H1 (cell line): ENCODE data around the gene RAP1B.

ENCODE experiments used
- CEBPB ChIP-seq: IDR thresholded peaks from 2 replicates; pipeline ENCODE4 v1.6.1; 2012; ENCODE audit warnings: low read depth, low read length
- EP300 ChIP-seq, 2 experiments: IDR thresholded peaks; 1 replicate in 1 of 2; 2 replicates in 1 of 2; pipeline ENCODE4 v1.6.1; 2011 to 2012; ENCODE audit warnings: low read depth in 2 of 2, low read length in 2 of 2, mild to moderate bottlenecking in 2 of 2, borderline replicate concordance in 1 of 2, inconsistent platforms in 1 of 2, moderate library complexity in 1 of 2
- HDAC2 ChIP-seq, 2 experiments: fragments of 300-600 bp in 1 of 2; sonication (generic) in 1 of 2; IDR thresholded peaks; 2 replicates each; pipeline ENCODE4 v1.6.1; 2011 to 2012; ENCODE audit warnings: low read depth in 2 of 2, low read length in 2 of 2, mild to moderate bottlenecking in 2 of 2, moderate library complexity in 2 of 2, borderline replicate concordance in 1 of 2, inconsistent platforms in 1 of 2
- RAD21 ChIP-seq, 2 experiments: IDR thresholded peaks in 1 of 2; conservative IDR thresholded peaks in 1 of 2; 2 replicates each; pipeline ENCODE4 v1.6.1; 2011; ENCODE audit warnings: low read depth in 2 of 2, low read length in 2 of 2, improper control_type of control experiment in 1 of 2, inconsistent platforms in 1 of 2, mild to moderate bottlenecking in 1 of 2, moderate library complexity in 1 of 2
- RNF2 ChIP-seq: fragments of 200-900, 300-1000 bp; sonication (generic); IDR thresholded peaks from 2 replicates; pipeline ENCODE4 v1.7.1; 2016; ENCODE audit warnings: borderline replicate concordance, low read depth, mild to moderate bottlenecking, antibody characterized with exemption, low read length; ENCODE audit not compliant: poor library complexity, severe bottlenecking; ENCODE audit errors: missing control alignments
- YY1 ChIP-seq: IDR thresholded peaks from 2 replicates; pipeline ENCODE4 v1.6.1; 2011; ENCODE audit warnings: low read depth, mild to moderate bottlenecking, low read length
- TF ChIP-seq, protein P1 (sequence below), 3 experiments: IDR thresholded peaks; 1 replicate in 2 of 3; 2 replicates in 1 of 3; pipeline versions ENCODE4 v1.5.1 to v1.6.1; 2011; ENCODE audit warnings: low read length in 3 of 3, mild to moderate bottlenecking in 3 of 3, inconsistent platforms in 2 of 3, low read depth in 1 of 3, moderate library complexity in 1 of 3; ENCODE audit not compliant: insufficient read depth in 1 of 3; ENCODE audit errors: control extremely low read depth in 1 of 3
- TF ChIP-seq, protein P2 (sequence below): IDR thresholded peaks from 2 replicates; pipeline ENCODE4 v1.6.1; 2011; ENCODE audit warnings: low read length, improper control_type of control experiment

DNA sequence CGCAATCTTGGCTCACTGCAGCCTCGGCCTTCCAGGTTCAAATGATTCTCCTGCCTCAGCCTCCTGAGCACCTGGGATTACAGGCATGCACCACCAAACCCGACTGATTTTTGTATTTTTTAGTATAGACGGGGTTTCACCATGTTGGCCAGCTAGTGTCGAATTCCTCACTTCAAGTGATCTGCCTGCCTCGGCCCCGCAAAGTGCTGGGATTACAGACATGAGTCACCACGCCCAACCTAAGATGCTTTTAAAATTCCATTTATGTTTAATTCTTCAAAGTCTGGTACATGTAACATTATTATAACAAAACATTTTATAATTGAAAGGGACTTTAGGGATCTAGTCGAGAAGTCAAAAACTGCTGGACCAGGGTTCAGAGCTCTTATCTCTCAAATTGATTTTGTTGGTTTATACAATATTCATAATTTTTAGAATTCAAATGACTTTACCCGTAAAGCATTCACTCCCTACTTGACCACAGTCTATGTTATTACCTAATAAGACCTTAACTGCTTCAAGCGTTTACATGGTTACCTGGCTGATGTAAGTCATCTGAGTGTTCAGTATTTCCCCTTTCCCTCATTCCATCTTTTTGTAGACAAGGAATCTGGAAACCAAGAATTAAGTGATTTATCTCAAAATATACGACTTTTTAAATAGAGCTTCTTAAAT is 28.2 kb downstream of the RAP1B start:
- no peak for TF ChIP-seq RAD21 (IDR thresholded peaks at IDR 0.05 in 1 of 2, conservative IDR thresholded peaks at IDR 0.05 in 1 of 2; ENCODE audit: low read depth in 2 of 2, low read length in 2 of 2)
- no peak for TF ChIP-seq EP300 (IDR thresholded peaks at IDR 0.05; ENCODE audit: borderline replicate concordance in 1 of 2, low read depth in 2 of 2, low read length in 2 of 2)
- TF ChIP-seq, protein P1, sequence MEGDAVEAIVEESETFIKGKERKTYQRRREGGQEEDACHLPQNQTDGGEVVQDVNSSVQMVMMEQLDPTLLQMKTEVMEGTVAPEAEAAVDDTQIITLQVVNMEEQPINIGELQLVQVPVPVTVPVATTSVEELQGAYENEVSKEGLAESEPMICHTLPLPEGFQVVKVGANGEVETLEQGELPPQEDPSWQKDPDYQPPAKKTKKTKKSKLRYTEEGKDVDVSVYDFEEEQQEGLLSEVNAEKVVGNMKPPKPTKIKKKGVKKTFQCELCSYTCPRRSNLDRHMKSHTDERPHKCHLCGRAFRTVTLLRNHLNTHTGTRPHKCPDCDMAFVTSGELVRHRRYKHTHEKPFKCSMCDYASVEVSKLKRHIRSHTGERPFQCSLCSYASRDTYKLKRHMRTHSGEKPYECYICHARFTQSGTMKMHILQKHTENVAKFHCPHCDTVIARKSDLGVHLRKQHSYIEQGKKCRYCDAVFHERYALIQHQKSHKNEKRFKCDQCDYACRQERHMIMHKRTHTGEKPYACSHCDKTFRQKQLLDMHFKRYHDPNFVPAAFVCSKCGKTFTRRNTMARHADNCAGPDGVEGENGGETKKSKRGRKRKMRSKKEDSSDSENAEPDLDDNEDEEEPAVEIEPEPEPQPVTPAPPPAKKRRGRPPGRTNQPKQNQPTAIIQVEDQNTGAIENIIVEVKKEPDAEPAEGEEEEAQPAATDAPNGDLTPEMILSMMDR (IDR thresholded peaks at IDR 0.05; ENCODE audit: control extremely low read depth in 1 of 3, insufficient read depth in 1 of 3, low read depth in 1 of 3, low read length in 3 of 3) = no peak
- TF ChIP-seq RNF2 = no peak
- TF ChIP-seq HDAC2 (IDR thresholded peaks at IDR 0.05; ENCODE audit: borderline replicate concordance in 1 of 2, low read depth in 2 of 2, low read length in 2 of 2) = no peak
- TF ChIP-seq, protein P2, sequence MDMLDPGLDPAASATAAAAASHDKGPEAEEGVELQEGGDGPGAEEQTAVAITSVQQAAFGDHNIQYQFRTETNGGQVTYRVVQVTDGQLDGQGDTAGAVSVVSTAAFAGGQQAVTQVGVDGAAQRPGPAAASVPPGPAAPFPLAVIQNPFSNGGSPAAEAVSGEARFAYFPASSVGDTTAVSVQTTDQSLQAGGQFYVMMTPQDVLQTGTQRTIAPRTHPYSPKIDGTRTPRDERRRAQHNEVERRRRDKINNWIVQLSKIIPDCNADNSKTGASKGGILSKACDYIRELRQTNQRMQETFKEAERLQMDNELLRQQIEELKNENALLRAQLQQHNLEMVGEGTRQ = no peak
- no peak for TF ChIP-seq CEBPB
- no peak for TF ChIP-seq YY1
